ENCODE results near the gene ZNF660.
"Not testable (repeated sequence)": the region's sequence is repeated elsewhere in the genome, so short reads cannot be mapped to it uniquely, and the experiment has no call there.

ZNF660 gene

GRCh38 chr3:44584646-44585501 lies at the start of gene ZNF660:
TSS of gene ZNF660 (plus strand) at chr3:44584964. CDS start at chr3:44594194, 9,230 bp downstream.
- peak; percentile 70 to 89 (median 83) for DNase-seq

- DNase-seq, result no peak
Observed at GRCh38 chr3:44535364-44535763, 49.4 kb upstream of the ZNF660 start.

- DNase-seq, result not testable (repeated sequence)
Observed at GRCh38 chr3:44544811-44545210, 40.0 kb upstream of the ZNF660 start.

GRCh38 chr3:44554626-44555592 lies 29.9 kb upstream of the ZNF660 start, which contains the start of gene ZKSCAN7:
TSS of gene ZKSCAN7 (plus strand) at chr3:44555193. CDS start at chr3:44557048, 1,855 bp downstream.
- DNase-seq, result peak in 2 of 3 experiments; percentile 68 to 76

- peak in 1 of 3 experiments; percentile 50 for DNase-seq
Observed at GRCh38 chr3:44555723-44556122, 29.0 kb upstream of the ZNF660 start.

- DNase-seq, result no peak
Observed at GRCh38 chr3:44557074-44557473, 27.7 kb upstream of the ZNF660 start.

GRCh38 chr3:44561076-44561475 lies 23.7 kb upstream of the ZNF660 start:
- no peak for DNase-seq

GRCh38 chr3:44562147-44562546 lies 22.6 kb upstream of the ZNF660 start:
- DNase-seq, result no peak

GRCh38 chr3:44568561-44568960 lies 16.2 kb upstream of the ZNF660 start:
- DNase-seq, result no peak

GRCh38 chr3:44571024-44571423 lies 13.7 kb upstream of the ZNF660 start:
- DNase-seq, result no peak

GRCh38 chr3:44576613-44577012 lies 8.2 kb upstream of the ZNF660 start:
- no peak for DNase-seq

GRCh38 chr3:44577354-44577952 lies 7.3 kb upstream of the ZNF660 start:
- DNase-seq, result not testable (repeated sequence)

- DNase-seq, result not testable (repeated sequence)
Observed at GRCh38 chr3:44578316-44578715, 6.4 kb upstream of the ZNF660 start.

- DNase-seq, result not testable (repeated sequence)
Observed at GRCh38 chr3:44578924-44579515, 5.7 kb upstream of the ZNF660 start.

- not testable (repeated sequence) for DNase-seq
Observed at GRCh38 chr3:44579749-44580148, 5.0 kb upstream of the ZNF660 start.

GRCh38 chr3:44580971-44581370 lies 3.8 kb upstream of the ZNF660 start:
- DNase-seq, result not testable (repeated sequence)

GRCh38 chr3:44596621-44597020 lies 11.9 kb downstream of the ZNF660 start:
- DNase-seq, result no peak

- DNase-seq, result no peak
Observed at GRCh38 chr3:44601749-44602148, 17.0 kb downstream of the ZNF660 start.

GRCh38 chr3:44612678-44613077 lies 27.9 kb downstream of the ZNF660 start:
- no peak for DNase-seq

GRCh38 chr3:44624749-44625480 lies 40.2 kb downstream of the ZNF660 start, which contains the start of gene ZNF197:
TSS of gene ZNF197 (plus strand) at chr3:44625036. CDS start at chr3:44629155, 4,119 bp downstream.
- DNase-seq, result peak; percentile 84 to 92 (median 85)

- DNase-seq, result no peak
Observed at GRCh38 chr3:44628716-44629115, 44.0 kb downstream of the ZNF660 start.

GRCh38 chr3:44632193-44632592 lies 47.4 kb downstream of the ZNF660 start:
- no peak for DNase-seq
